HG03175 (cell line): ENCODE results near the gene SSH3.

Source experiments
- ATAC-seq: cut with Tn5 transposase; IDR thresholded peaks from one replicate; pipeline ENCODE4 v1.9.1; 2021; ENCODE audit warnings: mild to moderate bottlenecking, moderate library complexity; ENCODE audit not compliant: unreplicated experiment

The SSH3 gene

GRCh38 chr11:67291481-67292381 lies 11.6 kb upstream of the SSH3 start:
- no peak for ATAC-seq

- no peak for ATAC-seq
These were observed 10.7 kb upstream of the SSH3 start for GRCh38 chr11:67292671-67293070.

- no peak for ATAC-seq
These were observed 10.2 kb upstream of the SSH3 start for GRCh38 chr11:67293090-67293489.

- no peak for ATAC-seq
These were observed 7.5 kb upstream of the SSH3 start for GRCh38 chr11:67295846-67296245.

GRCh38 chr11:67298786-67299185 lies 4.5 kb upstream of the SSH3 start:
- no peak for ATAC-seq

- no peak for ATAC-seq
These were observed 3.7 kb upstream of the SSH3 start for GRCh38 chr11:67299471-67300191.

- ATAC-seq = no peak
These were observed 3.0 kb upstream of the SSH3 start for GRCh38 chr11:67300256-67300755.

- no peak for ATAC-seq
These were observed 2.5 kb upstream of the SSH3 start for GRCh38 chr11:67300756-67301312.

- no peak for ATAC-seq
These were observed 1.9 kb upstream of the SSH3 start for GRCh38 chr11:67301313-67301921.

- ATAC-seq = no peak
These were observed 1.3 kb upstream of the SSH3 start for GRCh38 chr11:67301951-67302516.

- no peak for ATAC-seq
These were observed 679 bp upstream of the SSH3 start for GRCh38 chr11:67302571-67303131.

GRCh38 chr11:67303835-67304411 lies 593 bp downstream of the SSH3 start:
- ATAC-seq = no peak

- no peak for ATAC-seq
These were observed 1.3 kb downstream of the SSH3 start for GRCh38 chr11:67304511-67305113.

- no peak for ATAC-seq
These were observed 3.6 kb downstream of the SSH3 start for GRCh38 chr11:67306769-67307544.

- ATAC-seq = no peak
These were observed 4.2 kb downstream of the SSH3 start for GRCh38 chr11:67307545-67308001.

- no peak for ATAC-seq
These were observed 4.9 kb downstream of the SSH3 start for GRCh38 chr11:67308031-67308866.

GRCh38 chr11:67309166-67309565 lies 5.8 kb downstream of the SSH3 start:
- ATAC-seq = no peak

- ATAC-seq = no peak
These were observed 6.3 kb downstream of the SSH3 start for GRCh38 chr11:67309661-67310061.
